GM12872 (cell line): ENCODE measurements around the gene CACHD1.

ENCODE experiments used
- TF ChIP-seq, protein P1 (sequence below): IDR thresholded peaks from 3 replicates; pipeline ENCODE4 v1.5.1; 2011; ENCODE audit warnings: low read depth, mild to moderate bottlenecking, low read length, moderate library complexity; ENCODE audit not compliant: insufficient read depth

Gene CACHD1

DNA sequence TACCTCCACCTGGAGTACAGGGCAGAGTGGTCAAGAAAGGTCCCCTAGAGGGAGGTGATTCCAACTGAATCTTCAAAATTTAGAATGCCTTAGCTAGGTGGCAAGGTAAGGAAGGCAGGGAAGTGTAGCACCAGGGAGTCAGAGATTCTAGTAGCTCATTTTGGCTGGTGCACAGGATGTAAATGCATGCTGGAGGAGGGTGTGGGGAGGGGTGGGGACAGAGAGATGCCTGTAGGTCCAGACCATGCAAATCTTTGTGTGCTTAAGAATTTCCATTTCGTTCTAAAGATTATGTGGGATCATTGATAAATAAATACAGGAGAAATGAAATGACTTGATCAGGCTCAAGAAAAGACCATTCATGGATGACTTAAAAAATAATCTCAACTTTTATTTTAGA, 11.0 kb upstream of the CACHD1 start:
- TF ChIP-seq, protein P1, sequence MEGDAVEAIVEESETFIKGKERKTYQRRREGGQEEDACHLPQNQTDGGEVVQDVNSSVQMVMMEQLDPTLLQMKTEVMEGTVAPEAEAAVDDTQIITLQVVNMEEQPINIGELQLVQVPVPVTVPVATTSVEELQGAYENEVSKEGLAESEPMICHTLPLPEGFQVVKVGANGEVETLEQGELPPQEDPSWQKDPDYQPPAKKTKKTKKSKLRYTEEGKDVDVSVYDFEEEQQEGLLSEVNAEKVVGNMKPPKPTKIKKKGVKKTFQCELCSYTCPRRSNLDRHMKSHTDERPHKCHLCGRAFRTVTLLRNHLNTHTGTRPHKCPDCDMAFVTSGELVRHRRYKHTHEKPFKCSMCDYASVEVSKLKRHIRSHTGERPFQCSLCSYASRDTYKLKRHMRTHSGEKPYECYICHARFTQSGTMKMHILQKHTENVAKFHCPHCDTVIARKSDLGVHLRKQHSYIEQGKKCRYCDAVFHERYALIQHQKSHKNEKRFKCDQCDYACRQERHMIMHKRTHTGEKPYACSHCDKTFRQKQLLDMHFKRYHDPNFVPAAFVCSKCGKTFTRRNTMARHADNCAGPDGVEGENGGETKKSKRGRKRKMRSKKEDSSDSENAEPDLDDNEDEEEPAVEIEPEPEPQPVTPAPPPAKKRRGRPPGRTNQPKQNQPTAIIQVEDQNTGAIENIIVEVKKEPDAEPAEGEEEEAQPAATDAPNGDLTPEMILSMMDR = no peak

DNA sequence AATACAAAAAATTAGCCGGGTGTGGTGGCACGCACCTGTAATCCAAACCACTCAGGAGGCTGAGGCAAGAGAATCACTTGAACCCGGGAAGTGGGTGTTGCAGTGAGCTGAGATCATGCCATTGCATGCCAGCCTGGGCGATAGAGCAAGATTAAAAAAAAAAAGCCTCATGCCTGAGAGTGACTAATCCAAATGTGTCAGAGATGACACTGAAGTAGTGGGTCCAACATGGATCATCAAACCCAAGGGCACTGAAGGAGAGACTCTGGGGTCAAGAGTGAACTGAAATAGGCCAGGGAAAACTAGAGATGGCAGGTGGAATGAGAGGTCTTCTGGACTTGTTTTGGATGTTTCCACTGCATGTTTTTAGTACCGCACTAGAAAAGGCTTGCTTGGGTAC, 10.2 kb upstream of the CACHD1 start:
- TF ChIP-seq, protein P1 = no peak

DNA sequence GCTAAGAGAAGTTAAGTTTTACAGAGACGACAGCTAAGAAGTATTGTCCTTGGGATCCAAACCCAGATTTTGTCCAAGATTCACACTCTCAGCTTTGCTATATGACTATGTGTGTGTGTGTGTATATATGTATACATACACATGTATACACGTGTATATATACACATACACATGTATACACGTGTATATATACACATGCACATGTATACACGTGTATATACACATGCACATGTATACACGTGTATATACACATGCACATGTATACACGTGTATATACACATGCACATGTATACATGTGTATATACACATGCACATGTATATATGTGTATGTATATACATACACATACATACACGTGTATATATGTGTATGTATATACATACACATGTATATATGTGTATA, 3.9 kb upstream of the CACHD1 start:
- TF ChIP-seq, protein P1 = no peak

DNA sequence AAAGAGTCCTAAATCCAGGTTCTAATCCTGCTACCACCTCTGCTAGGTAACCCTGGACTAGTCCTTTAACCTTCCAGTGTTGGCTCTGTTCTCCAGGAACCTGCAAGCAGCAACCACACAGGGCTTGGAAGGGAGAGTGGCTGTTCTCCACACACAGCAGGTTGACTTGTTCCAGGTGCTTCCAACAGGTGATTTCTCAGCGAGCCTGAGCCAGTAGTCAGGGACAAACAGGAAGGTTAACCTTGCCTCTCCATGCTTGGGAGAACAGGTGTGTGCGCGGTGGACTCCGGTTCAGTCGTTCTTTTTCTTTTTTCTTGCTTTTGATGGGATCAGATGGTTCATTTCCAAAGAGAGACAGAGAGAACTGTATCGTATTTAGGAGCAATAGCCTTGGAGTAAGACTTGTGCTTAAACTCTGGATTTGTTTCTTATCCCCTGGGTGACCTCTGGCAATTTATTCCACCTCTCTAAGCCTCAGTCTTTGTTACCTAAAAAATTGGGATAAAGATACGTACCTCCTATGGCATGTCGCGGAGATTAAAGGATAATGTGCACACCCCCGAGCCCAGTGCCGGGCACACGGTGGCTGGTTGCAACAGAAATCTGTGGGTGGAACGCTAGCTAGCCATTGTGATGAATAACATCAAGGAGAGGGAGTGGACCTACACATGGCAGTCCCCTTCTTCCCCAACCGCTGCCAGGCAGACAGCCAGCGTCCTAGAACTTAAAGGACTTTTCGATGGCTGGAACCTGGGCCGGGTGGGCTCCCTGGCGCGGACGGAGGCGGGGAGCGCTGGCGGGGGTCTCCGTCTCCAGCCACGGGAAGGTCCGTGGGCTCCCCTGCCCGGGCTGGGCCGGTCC, 583 bp upstream of the CACHD1 start:
- TF ChIP-seq, protein P1 = no peak

DNA sequence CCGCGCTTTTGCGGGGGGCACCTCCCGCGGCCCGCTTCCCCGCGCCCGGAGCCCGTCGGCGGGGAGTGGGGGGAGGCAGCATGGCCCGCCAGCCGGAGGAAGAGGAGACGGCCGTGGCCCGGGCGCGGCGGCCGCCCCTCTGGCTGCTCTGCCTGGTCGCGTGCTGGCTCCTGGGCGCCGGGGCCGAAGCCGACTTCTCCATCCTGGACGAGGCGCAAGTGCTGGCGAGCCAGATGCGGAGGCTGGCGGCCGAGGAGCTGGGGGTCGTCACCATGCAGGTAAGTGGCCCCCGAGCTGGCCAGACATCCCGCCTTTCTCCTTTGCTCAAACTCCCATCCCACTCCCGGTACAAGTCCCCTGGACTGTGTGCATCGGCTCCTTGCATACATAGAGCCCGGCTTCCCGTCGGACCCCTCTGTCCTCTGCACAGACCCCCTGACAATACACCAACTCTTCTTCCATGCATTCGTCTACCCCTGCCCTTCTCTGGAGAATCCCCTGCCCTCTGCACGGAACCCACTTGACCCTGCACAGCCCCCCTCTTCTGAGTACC, 812 bp downstream of the CACHD1 start:
- TF ChIP-seq, protein P1 = no peak

DNA sequence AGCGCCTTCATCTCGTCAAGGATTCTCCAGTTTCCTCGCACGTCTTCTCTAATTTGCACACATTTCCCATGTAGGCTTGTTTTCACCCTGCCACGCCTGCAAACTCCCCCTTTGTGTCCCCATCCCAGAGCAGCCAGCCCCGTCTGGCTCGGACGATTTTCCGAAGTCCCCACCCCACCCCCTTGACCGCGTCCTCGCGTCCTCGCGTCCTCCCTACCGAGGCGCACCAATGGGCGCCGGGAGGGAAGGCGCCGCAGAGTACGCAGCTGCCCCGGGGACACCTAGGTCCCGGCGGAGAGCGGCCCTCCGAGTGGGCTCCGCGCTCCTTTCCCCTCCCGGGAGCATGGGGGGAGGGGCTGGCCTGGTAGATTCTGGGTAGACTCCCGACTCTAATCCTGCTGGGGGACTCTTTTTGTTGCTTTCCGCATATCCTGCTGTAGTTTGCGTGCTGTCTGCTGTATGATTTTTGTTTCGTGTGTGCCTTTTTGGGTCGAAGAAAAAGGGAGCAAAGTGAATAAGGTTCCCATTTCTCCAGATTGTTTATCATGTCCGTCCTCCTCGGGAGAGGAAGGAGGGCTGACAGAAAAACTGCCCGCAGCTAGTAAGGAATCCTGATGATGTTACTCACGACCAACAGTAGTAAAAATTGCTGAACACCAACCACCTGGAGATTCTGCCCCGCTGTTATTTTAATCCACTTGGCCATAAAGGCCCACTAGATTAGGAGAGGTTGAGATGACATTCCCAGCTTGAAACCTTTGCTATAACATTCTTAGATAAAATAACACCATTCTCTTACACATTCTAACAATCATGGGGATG, 1.5 kb downstream of the CACHD1 start:
- TF ChIP-seq, protein P1 = no peak

DNA sequence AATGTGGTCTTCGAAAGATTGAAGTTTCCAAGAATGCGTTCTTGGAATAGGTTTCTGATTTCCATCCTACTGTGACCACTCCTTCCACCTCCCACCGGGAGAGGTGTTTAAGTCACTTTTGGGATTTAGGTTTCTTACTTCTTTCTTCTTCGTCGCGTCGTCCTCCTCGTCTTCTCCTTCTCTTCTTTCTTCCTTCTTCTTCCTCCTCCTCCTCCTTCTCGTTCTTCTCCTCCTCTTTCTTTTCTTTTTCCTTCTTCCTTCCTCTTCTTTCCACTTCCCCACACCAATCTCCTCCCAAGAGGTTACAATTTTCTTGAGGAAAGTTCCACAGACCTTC, 2.1 kb downstream of the CACHD1 start:
- TF ChIP-seq, protein P1 = no peak
